Measurements from ENCODE around the gene TENM3.

TENM3 gene

DNA sequence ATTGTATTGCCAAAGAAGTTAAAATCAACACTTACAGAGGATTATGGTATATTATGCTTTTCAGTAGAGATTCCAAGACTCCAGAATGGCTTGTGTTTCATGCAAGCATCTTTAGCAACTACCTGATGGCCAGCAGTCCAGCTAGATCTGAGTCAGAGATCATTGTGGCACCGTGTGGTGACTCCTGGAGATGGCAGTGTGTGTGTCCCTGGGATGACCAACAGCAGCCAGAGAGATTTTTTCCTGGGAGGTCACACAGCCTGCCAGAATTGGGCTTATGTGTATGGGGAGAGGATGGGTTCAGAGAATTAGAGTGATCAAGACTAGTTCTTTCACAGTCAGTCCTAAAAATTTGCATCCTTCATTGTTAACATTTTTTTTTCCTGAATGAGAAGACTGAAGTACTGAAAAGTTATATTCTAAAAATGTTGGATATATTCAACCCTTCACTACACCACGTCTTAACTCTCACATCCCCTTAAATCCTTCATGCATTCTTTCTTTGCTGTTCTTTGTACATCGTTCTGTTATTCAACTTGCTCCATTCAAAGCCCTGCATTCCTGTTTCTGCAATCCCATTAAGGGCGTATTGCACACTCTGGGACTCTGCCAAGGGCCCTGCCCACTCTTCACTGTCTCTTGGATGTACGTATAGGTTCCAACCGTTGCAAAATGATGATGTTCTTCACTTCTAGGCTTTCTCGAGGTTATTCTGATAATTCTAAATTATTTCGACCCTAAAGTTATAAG, 12.4 kb downstream of the TENM3 start:
- DNase-seq = no peak

DNA sequence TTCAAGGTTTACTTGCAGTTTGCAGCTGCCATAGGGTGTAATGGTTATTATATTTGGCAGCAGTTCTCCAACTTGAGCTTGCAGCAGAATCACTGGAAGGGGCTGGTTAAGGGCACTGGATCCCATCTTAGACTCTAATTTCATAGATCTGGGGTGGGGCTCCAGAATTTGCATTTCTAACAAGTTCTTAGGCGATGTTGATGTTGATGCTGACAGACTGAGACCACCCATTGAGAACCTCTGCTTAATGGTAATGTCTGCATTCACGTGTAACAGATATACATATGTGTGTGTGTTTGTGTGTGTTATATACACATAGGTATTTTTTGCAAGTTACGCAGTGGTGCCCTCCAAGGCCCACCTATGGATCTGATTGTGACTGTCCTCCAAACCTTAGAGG, 13.8 kb downstream of the TENM3 start:
- no peak for DNase-seq

DNA sequence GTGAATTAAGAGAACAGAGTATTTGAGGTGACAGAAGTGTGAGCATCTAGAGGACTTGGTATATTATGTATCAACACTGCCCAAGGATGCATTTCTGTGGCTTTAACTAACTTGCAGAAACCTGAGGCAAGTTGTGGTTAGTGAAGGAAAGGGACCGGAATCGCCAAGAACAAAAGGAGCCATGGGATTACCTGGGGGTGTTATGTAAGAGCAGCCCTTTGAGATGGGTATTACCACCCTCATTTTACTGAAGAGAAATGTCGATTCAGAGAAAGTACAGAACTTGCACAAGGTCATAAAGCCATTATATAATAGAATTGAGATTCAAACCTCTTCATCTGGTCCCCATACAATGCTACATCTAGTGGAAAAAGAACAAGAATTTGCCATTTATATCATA, 14.3 kb downstream of the TENM3 start:
- no peak for DNase-seq

DNA sequence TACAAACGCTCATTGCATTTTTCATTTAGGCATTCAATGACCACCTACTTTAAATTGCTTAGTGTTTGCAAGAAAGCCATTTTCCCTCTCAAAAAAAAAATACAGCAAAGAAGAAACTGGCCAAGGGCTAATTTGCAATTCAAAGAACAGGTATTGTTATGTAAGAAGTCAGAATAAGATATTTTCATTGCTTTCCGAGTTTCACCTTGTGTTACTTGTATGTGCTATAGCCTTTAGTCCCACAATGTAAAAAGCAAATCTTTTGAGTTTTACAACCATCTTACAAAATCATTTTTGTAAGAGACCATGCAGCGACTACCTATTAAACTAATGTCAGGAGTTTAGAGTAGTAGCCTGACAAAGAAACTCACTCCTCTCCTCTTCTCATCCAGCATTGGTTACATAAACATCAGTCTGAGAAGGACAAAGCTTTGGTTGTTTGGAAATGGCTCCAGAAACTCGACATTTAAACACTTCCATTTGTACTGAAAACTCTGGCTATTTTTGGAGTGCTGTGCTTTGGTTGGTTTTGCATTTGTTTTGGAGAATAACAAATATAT, 15.3 kb downstream of the TENM3 start:
- no peak for DNase-seq

DNA sequence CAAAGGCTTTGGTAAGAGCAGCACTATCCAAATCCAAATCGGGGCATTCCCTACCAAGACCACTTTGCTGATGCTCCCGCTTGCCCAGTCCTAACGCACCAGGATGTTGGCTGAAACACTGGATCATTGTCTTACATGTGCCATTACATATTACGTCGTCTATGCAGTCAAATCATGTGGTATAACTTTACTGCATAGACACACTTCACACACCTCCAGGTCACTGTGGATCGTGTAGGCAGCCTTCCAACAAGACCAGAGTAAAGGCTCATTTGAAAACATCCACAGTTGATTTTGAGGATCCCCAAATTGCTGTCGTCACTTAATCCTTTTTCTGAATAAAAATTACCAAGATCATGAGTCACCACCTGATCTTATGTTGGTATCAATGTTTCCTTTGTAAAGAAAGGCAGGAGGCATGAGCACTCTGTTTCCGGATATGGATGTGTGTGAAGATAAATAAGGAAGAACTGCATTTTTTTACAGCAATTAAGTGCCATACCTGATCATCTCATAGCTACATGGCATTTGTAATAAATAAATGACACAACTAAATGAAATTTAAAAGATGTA, 18.5 kb downstream of the TENM3 start:
- DNase-seq = no peak

DNA sequence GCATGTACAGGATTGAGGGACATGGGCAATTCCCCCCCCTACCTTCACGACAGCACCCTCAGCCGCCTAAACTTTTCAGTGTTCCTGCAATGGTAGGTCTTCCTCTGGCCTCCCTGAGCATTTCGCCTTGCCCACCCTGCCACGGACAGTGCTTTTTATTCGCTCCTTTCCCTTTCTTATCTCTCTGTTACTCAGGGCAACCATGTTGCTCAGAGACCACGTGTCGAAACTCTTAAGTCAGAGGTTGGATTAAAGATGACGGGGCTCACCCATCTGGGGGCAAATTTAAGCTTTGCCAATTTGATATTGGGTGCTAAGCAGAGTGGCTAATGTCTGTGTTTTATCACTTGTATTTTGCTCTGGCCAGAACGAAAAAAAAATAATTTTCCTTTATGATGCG, 20.4 kb downstream of the TENM3 start:
- no peak for DNase-seq

DNA sequence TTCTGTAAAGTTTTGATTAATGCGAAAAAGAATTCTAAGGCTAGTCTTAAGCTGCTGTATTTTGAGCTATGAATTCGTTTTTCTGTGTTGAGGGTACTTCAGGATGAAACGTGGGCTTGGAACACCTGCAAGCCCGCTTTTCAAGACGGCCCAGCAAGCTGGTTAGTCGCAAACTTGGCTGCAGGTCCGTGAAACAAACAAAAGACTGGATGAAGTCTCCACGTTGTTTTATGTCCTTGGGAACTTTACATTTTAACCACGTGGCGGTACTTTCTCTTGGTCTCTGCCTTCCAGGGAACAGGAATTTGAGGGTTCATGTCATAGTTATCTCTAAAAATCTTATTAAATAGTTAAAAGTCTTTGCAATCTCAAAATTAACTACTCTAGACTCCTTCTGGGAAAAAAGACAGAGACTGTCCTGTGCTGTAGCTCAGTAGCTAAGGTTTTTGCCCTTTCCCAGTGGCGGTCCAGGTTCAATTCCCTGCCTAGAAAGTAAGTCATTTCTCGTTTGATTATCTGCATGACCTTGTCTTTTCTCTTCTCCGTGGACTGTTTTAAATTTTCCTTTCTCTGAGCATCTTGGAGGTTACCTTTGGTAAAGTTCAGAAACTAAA, 21.0 kb downstream of the TENM3 start:
- no peak for DNase-seq

DNA sequence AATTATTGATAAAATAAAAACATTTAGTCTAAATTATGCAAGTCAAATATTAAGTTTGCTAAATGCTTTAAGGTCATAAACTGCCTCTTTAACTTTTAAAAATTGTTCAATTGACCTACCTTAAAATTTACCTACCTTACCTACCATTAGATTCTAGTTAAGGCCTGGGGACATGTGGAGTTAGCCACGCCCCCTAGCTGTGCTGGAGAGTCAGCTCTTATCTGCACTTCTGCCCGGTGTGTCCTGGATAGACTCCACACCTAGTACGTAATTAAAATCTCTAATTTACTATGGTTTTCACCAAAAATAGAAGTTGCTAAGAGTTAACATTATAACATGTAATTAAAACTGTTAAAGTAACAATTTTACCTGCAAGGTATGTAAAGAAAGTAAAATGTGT, 22.7 kb downstream of the TENM3 start:
- no peak for DNase-seq

DNA sequence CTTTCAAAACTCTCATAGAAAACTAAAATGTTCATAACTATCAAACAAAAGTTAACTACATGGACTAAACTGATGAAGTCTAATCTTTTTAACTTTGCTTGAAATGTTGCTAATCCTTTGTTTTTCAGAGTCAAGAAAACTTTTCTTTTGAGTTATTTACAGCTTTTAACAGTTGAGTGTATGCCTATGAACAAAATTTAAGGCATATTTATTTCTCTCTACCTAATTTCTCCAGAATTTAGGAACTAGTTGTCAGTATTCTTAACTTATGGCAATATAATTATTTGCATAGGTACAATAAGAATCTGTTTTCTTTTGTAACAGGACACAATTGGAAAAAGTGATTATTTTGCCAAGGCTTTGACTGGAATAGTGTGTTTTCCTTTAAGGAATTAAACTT, 23.8 kb downstream of the TENM3 start:
- DNase-seq = no peak

DNA sequence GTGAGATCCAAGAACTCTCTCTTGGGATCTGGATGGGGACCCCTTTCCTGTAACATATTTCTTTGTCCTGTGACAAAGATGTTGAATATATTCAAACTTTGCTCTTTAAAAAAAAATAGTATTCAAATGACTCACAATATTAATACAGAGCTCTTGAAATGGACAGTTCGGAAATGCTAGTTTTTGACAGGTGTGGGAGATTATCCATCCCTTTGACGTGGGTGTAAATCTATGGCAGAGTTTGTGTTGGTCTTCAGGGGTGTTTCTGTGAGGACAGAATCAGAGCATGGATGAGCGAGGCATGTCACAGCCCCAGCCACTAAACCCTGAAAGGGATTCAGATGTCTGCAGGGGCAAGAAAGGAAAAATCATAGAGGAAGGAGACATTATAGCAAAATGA, 25.8 kb downstream of the TENM3 start:
- no peak for DNase-seq

DNA sequence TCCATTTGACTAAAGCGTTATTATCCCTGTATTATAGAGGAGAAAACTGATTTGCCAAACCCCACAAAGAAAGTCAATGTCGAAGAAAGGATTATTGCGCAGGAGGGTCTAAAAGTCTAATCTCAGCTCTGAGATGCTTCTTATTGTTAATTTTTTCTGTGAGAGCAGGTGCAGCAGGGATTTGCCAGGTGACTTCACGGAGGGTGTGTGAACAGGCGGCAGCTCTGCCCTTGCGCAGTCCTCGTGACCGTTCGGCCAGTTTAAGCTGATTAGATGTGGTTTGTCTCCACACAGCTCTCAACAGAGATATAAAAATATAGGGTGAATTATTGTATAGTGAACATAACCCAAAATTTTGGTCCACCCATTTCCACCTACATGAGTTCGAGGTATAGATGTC, 28.5 kb downstream of the TENM3 start:
- no peak for DNase-seq

DNA sequence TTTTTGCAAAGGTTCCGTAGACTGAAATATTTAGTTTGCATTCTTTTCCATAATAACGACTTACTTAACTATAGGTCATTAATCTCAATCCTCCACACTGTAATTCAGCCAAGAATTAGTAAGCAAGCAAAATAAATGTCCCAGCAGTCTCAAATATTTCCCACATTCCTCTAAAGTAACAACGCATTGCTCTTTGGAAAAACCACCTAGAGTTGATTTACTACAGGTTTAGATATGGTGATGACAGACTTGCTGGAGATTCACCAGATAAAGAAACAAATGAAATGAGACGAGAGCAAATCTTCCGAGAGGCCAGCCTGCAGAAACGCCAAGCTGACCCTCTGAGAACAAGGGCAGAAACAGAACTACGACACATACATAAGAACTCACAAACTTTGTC, 28.9 kb downstream of the TENM3 start:
- no peak for DNase-seq

DNA sequence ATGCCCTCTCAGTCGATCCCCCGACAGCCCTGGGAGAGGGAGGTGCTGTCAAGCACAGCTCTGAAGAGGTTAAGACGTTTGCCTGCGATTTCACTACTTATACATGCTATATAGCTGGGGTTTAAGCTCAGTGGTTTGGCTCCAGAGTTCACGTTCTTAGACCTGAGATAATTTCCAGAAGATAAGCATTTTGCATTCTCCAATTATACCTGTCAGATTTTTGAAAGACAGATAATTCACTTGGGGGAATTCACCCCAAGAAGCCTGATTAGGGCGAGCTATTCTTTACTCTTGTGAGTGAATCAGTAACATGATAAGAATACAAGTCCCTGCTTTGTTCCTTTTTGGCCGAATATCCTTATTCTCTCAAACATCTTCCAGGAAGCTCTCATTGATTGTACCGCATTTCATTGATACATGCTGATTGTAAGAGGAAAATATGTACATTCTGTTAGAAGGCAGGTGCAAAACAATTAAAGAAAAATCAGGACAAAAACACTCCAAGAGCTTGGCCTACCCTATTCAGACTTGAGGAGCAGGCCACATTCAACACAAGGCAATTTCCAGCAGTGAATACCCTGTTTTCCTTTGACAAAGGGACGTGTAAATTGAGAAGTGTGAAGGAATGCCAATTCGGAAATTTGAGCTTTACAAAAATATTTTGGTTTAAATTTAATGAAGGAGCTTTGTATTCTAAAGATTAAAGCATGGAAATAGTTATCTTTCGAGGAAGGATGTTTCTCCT, 30.2 kb downstream of the TENM3 start:
- DNase-seq = no peak

DNA sequence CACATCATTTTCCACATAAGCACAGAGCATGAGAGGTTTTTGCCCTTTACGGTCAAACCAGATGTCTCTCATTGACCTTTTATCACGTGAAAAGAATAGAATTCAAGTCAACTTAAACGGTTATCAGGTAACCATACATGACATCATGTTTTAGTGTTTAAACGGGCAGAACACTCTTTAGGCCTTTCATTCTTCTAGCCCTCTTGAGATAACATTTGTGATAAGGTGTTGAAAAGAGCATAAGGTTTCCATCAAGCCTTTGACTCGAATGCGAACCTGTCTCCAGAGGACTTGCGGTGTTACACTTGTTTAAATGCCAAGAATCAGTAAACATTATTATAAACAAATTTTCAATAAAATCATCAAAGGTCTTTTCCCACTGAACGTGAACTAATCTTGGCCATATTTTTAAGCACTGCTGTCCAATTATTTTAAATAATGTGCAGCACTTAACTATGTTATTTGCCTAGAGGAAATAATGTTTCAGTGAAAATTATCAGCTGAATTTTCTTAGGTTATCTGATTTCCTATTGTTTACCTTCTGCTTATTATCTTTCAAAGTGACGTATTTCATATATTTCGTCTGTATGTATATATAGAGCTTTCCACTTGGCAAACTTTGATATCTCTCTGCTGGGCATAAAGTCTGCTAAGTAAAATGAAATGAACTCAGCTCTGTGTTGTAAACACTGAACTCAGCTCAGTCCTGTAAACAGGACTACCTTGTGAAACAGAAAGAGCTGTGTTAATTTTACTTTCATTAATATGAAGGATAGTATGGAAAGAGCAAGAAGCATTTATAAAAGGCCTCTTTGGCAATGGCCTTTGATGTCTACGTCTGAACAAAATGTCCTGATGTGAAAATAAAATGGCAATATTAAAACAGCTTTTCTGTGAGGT, 33.3 kb downstream of the TENM3 start:
- DNase-seq = no peak

DNA sequence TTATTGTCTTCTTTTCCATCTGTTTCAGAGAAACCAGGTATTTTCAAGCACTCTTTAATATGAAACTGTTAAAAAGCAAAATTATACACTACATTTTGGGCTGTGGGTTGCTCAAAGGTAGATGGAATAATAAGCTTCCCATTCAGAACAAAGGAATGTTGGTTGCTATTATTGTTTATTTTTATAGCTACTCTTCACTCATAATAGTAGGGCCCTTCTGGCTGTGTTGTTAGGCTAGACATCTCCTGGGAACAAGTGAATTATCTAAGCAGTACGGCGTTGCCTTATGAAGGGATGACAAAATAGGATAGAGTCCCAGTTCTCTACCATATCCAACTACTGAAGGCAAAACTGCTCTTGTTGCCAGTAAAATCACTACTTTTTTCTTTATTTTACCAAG, 34.2 kb downstream of the TENM3 start:
- DNase-seq = no peak

DNA sequence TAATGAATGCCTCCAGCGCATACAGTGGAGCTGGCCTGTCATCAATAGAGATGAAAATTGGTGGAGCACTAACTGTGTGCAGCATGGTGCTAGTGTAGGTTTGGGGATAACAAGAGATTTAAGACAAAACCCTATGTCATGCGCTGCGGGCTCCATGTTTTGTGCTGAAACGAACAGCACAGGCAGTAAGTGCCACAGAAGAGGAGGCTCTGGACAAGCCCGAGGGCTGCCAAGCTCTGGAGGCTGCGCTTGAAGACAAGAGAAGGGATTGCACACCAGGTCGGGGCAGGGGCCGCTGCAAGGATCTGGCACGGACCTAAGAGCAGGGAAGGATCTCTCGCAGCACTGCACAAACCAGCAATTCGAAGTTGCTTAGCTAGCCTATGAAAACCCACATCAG, 35.5 kb downstream of the TENM3 start:
- no peak for DNase-seq

DNA sequence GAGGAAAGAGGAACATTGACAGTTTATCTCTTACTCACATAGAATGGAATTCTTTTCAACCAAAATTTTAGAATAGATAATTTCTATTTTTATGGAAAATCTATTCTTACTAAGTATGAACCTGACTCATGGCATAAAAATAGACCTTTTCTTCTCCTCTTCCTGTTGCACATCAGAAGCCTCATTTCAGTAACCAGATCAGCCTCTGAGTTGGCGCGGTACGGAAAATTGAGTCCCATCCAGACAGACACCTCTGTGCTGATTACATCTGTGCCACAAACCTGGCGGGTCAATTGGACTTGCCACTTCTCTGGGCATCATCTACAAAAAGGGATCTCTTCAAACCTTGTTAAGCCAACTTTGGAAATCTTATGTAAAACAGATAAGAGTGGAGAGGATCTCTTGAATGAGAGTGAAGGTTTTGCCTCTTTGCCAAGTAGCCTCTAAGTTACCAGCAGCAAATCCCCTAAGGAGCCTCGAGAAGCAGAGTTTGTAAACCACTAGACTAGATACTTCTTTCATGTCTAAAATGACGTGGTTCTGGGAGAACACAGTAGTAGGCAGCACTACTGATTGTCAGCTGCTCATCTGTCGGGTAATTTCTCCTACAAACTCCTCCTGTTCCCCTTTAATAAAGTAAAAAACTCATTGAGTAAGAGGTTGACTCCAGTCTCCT, 37.4 kb downstream of the TENM3 start:
- no peak for DNase-seq

DNA sequence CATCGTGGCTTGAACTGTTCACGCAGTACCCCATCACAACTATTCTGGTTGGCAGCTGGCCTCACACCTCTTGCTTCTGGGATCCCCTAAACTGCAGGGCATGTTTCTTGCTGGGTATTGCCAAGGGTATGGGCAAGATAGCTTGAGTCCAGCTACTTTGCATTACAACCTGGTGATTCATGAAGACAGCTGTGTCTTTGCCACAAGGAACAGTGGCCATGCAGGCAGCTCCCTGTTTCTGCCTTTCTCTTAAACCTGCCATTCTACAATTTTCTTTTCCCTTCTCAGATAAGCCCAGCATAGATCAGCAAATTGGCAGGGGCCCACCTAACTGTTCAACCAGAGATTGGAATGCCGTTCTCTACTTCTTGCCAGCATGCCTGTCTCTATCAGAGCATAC, 42.8 kb downstream of the TENM3 start:
- DNase-seq = no peak

DNA sequence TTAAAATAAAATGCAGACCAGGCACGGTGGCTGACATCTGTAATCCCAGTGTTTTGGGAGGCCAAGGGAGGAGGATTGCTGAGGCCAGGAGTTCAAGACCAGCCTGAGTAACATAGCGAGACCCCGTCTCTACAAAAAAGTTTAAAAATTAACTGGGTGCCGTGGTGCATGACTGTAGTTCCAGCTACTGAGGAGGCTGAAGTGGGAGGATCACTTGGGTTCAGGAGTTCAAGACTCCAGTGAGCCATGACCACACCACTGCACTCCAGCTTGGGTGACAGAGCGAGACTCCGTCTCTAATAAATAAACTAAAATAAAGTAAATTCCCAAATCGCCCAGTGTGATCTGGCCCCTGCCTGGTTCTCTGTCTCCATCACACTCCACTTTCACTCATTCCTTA, 43.7 kb downstream of the TENM3 start:
- DNase-seq = no peak

DNA sequence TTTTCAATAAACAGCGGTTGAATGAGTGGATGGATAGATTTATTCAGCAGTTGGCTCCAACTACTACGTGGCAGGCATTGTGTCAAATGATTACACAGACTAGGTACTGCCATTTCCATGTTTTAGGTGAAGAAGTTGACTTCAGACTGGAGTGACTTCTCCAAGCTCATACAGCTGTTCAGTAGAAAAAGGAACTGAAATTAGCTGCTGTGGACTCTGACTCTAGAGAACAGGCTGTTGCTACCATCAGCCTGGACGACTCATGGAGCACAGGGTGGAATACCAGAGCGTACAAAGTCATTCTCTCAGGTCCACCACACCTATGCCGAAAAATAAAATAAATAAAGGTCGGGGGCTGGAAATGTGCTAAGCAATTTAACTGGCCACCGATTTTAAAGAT, 45.3 kb downstream of the TENM3 start:
- no peak for DNase-seq

DNA sequence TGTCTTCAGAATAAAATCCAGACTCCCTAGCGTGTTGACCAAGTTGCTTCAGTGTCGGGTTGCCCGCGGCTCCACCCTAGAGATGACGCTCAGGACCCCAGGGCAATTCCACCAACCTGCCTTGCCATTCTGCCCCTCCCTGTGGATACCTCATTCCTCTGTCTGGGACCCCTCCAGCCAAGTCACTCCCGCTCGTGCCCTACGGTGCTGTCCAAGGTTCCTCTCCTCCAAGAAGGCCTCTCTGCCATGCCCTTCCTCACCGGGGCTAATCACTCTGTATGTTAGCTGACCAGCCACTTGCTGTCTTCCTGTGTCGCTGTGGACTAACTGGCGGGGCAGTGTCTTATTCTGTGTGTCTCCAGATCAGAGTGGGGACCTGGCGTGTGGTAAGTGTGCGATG, 46.6 kb downstream of the TENM3 start:
- no peak for DNase-seq

DNA sequence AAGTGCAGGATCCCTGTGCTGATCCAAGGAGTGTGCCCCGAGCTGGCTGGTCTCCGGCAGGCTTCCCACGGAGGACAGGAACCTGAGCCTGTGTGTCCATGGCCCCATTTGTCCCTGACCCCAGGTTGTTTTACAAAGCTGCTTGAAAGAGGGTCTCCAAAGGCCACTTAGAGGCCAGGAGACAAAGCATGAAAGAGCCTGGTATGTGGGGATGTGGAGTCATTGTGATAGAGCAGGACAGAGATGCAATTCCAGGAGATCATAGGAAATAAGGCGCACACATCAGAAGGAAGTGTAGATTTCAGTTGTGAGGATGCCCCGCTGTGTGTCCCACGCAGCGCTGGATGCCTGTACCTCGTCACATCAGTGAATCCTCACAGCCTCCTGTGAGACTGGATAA, 48.0 kb downstream of the TENM3 start:
- no peak for DNase-seq

Data from NCI-H1930 (cell line).